Hematopoietic multipotent progenitor cell (in vitro differentiated cells): ENCODE measurements around the gene ARHGAP26. TPM values are rescaled to one million over a fixed set of nuclear protein-coding genes. Genes with fewer than 3 reads are reported as not detected.
A peak's percentile ranks its signal among the peaks of the same experiment; 100 is the strongest.

Experiments
- DNase-seq, 3 donors: peaks; one replicate each; pipeline ENCODE4 v3.0.0-alpha.2; 2011 to 2015; ENCODE audit warnings: low read depth in 2 of 3, low spot score in 2 of 3
- total RNA-seq: library from RNA; depleted of rRNA; stranded (reverse); fragments of >200 nt; gene quantifications from one replicate; pipeline ENCODE4 v1.2.3, GENCODE V29; 2012

The ARHGAP26 gene
- total RNA-seq, 1 donor: 14.5 TPM

- peak in 1 of 3 donors; percentile 20 for DNase-seq
These were observed 281.3 kb downstream of the ARHGAP26 start for GRCh38 chr5:143051244-143052058.

- DNase-seq: no peak
These were observed 282.9 kb downstream of the ARHGAP26 start for GRCh38 chr5:143052967-143053682.

- DNase-seq: no peak
These were observed 283.6 kb downstream of the ARHGAP26 start for GRCh38 chr5:143053780-143054179.

- peak in 2 of 3 donors; percentile 46 to 54 for DNase-seq
These were observed 284.3 kb downstream of the ARHGAP26 start for GRCh38 chr5:143054480-143054941.

- no peak for DNase-seq
These were observed 285.6 kb downstream of the ARHGAP26 start for GRCh38 chr5:143055596-143056338.

- DNase-seq: no peak
These were observed 286.1 kb downstream of the ARHGAP26 start for GRCh38 chr5:143056339-143056704.

GRCh38 chr5:143056792-143057579 lies 286.8 kb downstream of the ARHGAP26 start:
- DNase-seq: no peak

GRCh38 chr5:143057580-143057999 lies 287.4 kb downstream of the ARHGAP26 start:
- no peak for DNase-seq

- DNase-seq: no peak
These were observed 289.2 kb downstream of the ARHGAP26 start for GRCh38 chr5:143059355-143059754.

- DNase-seq: no peak
These were observed 290.0 kb downstream of the ARHGAP26 start for GRCh38 chr5:143059976-143060765.

GRCh38 chr5:143061161-143061945 lies 291.2 kb downstream of the ARHGAP26 start:
- no peak for DNase-seq

GRCh38 chr5:143062379-143062778 lies 292.2 kb downstream of the ARHGAP26 start:
- no peak for DNase-seq

GRCh38 chr5:143063175-143063970 lies 293.2 kb downstream of the ARHGAP26 start:
- no peak for DNase-seq

GRCh38 chr5:143064218-143064641 lies 294.1 kb downstream of the ARHGAP26 start:
- peak in 2 of 3 donors; percentile 11 to 34 for DNase-seq

GRCh38 chr5:143064676-143065075 lies 294.5 kb downstream of the ARHGAP26 start:
- peak in 1 of 3 donors; percentile 33 for DNase-seq

- no peak for DNase-seq
These were observed 295.2 kb downstream of the ARHGAP26 start for GRCh38 chr5:143065185-143065965.

GRCh38 chr5:143065996-143066522 lies 295.9 kb downstream of the ARHGAP26 start:
- DNase-seq: no peak
